H1 (cell line): ENCODE data around the gene CAMTA1. TPM values are rescaled to one million over a fixed set of nuclear protein-coding genes. Genes with fewer than 3 reads are reported as not detected.

Experiments
- CTCF ChIA-PET: fragments of 300-600 bp; sonication (Branson Sonifier 250); formaldehyde crosslinking; loops from one replicate; lab custom pipeline; 2021; ENCODE audit not compliant: partially characterized antibody; lab: Charles Lee
- POLR2A ChIA-PET: fragments of 300-600 bp; sonication (Branson Sonifier 250); formaldehyde crosslinking; loops from one replicate; lab custom pipeline; 2021; ENCODE audit warnings: inconsistent platforms; ENCODE audit not compliant: partially characterized antibody; lab: Charles Lee
- DNase-seq, 2 experiments: peaks; one replicate each; pipeline versions ENCODE4 v3.0.0 to v3.0.0-alpha.2; 2010 to 2022; ENCODE audit warnings: low spot score in 2 of 2, low read depth in 1 of 2, mixed read lengths in 1 of 2
- FAIRE-seq: peaks from 2 replicates; lab custom pipeline; 2011; peaks lifted over from hg19 to GRCh38; lab: Jason Lieb, UNC
- H2AFZ ChIP-seq: 2 replicates; pipeline ENCODE4 v1.8.1; 2012; ENCODE audit warnings: low read length, inconsistent platforms
- H2AK5ac ChIP-seq: 2 replicates; pipeline ENCODE4 v1.6.1; 2013; ENCODE audit warnings: low read depth, low read length
- H2BK120ac ChIP-seq: replicated peaks from 2 replicates; pipeline ENCODE3; 2013; ENCODE audit warnings: low read depth, low read length, inconsistent platforms
- H2BK12ac ChIP-seq: 2 replicates; pipeline ENCODE4 v1.6.1; 2013; ENCODE audit warnings: low read depth, low read length
- H2BK15ac ChIP-seq: 2 replicates; pipeline ENCODE4 v1.6.1; 2013; ENCODE audit warnings: low read length
- H2BK20ac ChIP-seq: 2 replicates; pipeline ENCODE4 v1.6.1; 2013; ENCODE audit warnings: low read length
- H2BK5ac ChIP-seq: 2 replicates; pipeline ENCODE4 v1.6.1; 2013; ENCODE audit warnings: low read depth, low read length
- H3K14ac ChIP-seq: 2 replicates; pipeline ENCODE4 v1.6.1; 2013; ENCODE audit warnings: inconsistent platforms; ENCODE audit not compliant: insufficient read length
- H3K18ac ChIP-seq: 2 replicates; pipeline ENCODE4 v1.6.1; 2013; ENCODE audit warnings: low read length; ENCODE audit errors: extremely low read depth
- H3K23ac ChIP-seq: 2 replicates; pipeline ENCODE4 v1.6.1; 2013; ENCODE audit warnings: inconsistent platforms; ENCODE audit not compliant: insufficient read length
- H3K23me2 ChIP-seq: 2 replicates; pipeline ENCODE4 v1.6.1; 2013; ENCODE audit warnings: low read depth, low read length
- H3K27ac ChIP-seq: 2 replicates; pipeline ENCODE4 v1.6.1; 2011; ENCODE audit warnings: low read depth, low read length, inconsistent platforms
- H3K27me3 ChIP-seq, 4 experiments: replicated peaks in 1 of 4; 1 replicate in 1 of 4; 2 replicates in 3 of 4; pipeline versions ENCODE4 v1.6.1 to v1.8.1; 2011 to 2013; ENCODE audit warnings: low read length in 3 of 4, mild to moderate bottlenecking in 3 of 4, inconsistent platforms in 2 of 4, mixed read lengths in 2 of 4, moderate library complexity in 1 of 4; ENCODE audit not compliant: control insufficient read depth in 3 of 4, insufficient read depth in 3 of 4; ENCODE audit errors: extremely low read depth in 1 of 4
- H3K36me3 ChIP-seq, 4 experiments: 2 replicates each; pipeline versions ENCODE4 v1.6.1 to v1.8.1; 2011 to 2013; ENCODE audit warnings: mild to moderate bottlenecking in 4 of 4, low read length in 3 of 4, moderate library complexity in 2 of 4, control low read depth in 1 of 4, inconsistent platforms in 1 of 4; ENCODE audit not compliant: insufficient read depth in 4 of 4, control insufficient read depth in 2 of 4
- H3K4ac ChIP-seq: replicated peaks from 2 replicates; pipeline ENCODE3; 2013; ENCODE audit warnings: low read length, low read depth, mixed read lengths, inconsistent platforms; ENCODE audit not compliant: insufficient read length
- H3K4me1 ChIP-seq, 4 experiments: replicated peaks in 1 of 4; 1 replicate in 1 of 4; 2 replicates in 3 of 4; pipeline versions ENCODE4 v1.6.1 to v1.8.1; 2011 to 2013; ENCODE audit warnings: low read length in 3 of 4, inconsistent platforms in 2 of 4, mixed read lengths in 1 of 4; ENCODE audit not compliant: insufficient read depth in 4 of 4, control insufficient read depth in 3 of 4
- H3K4me2 ChIP-seq, 2 experiments: 2 replicates each; pipeline versions ENCODE4 v1.6.1 to v1.8.1; 2011 to 2013; ENCODE audit warnings: low read depth in 2 of 2, low read length in 2 of 2, control low read depth in 1 of 2, inconsistent platforms in 1 of 2, mild to moderate bottlenecking in 1 of 2; ENCODE audit not compliant: insufficient read depth in 1 of 2
- H3K4me3 ChIP-seq, 4 experiments: fragments of 200-600, 300-600 bp in 1 of 4; sonication (generic), shearing (Covaris generic), sonication (Bioruptor Twin) in 1 of 4; 2 replicates each; pipeline versions ENCODE4 v1.5.1 to v1.8.1; 2011 to 2016; ENCODE audit warnings: low read length in 4 of 4, low read depth in 3 of 4, control low read depth in 2 of 4, inconsistent platforms in 2 of 4, mild to moderate bottlenecking in 2 of 4, mixed read lengths in 1 of 4, moderate library complexity in 1 of 4; ENCODE audit not compliant: insufficient read depth in 2 of 4; ENCODE audit errors: extremely low read depth in 1 of 4
- H3K56ac ChIP-seq: replicated peaks from 2 replicates; pipeline ENCODE3; 2013; ENCODE audit warnings: low read depth, mild to moderate bottlenecking, mixed read lengths, low read length, inconsistent platforms; ENCODE audit not compliant: insufficient read length
- H3K79me1 ChIP-seq: 2 replicates; pipeline ENCODE4 v1.6.1; 2013; ENCODE audit warnings: low read depth, low read length, control low read depth
- H3K79me2 ChIP-seq, 2 experiments: 2 replicates each; pipeline versions ENCODE4 v1.6.1 to v1.8.1; 2012 to 2013; ENCODE audit warnings: low read length in 2 of 2, mild to moderate bottlenecking in 2 of 2, inconsistent platforms in 1 of 2; ENCODE audit not compliant: insufficient read depth in 2 of 2, control insufficient read depth in 1 of 2
- H3K9ac ChIP-seq, 4 experiments: replicated peaks in 1 of 4; 1 replicate in 1 of 4; 2 replicates in 3 of 4; pipeline versions ENCODE4 v1.6.1 to v1.8.1; 2011 to 2013; ENCODE audit warnings: low read depth in 3 of 4, low read length in 3 of 4, control low read depth in 2 of 4, mild to moderate bottlenecking in 2 of 4, moderate library complexity in 2 of 4, inconsistent platforms in 1 of 4; ENCODE audit errors: extremely low read depth in 1 of 4
- H3K9me3 ChIP-seq, 2 experiments: 2 replicates each; pipeline versions ENCODE4 v1.6.1 to v1.8.1; 2012 to 2013; ENCODE audit warnings: mild to moderate bottlenecking in 2 of 2, moderate library complexity in 2 of 2, control low read depth in 1 of 2, inconsistent platforms in 1 of 2, low read depth in 1 of 2, low read length in 1 of 2, mixed read lengths in 1 of 2; ENCODE audit not compliant: insufficient read depth in 2 of 2
- H4K20me1 ChIP-seq, 2 experiments: replicated peaks in 1 of 2; 2 replicates each; pipeline versions ENCODE3 to v1.8.1; 2011 to 2013; ENCODE audit warnings: inconsistent platforms in 2 of 2, low read length in 2 of 2, mild to moderate bottlenecking in 1 of 2; ENCODE audit not compliant: insufficient read depth in 2 of 2, control insufficient read depth in 1 of 2
- H4K5ac ChIP-seq: 2 replicates; pipeline ENCODE4 v1.6.1; 2013; ENCODE audit warnings: low read length, low read depth, mixed read lengths, inconsistent platforms; ENCODE audit not compliant: insufficient read length
- H4K8ac ChIP-seq: 2 replicates; pipeline ENCODE4 v1.8.0; 2013; ENCODE audit warnings: mild to moderate bottlenecking, moderate library complexity, low read length, inconsistent platforms; ENCODE audit not compliant: insufficient read depth; ENCODE audit errors: extremely low read depth
- H4K91ac ChIP-seq: replicated peaks from 2 replicates; pipeline ENCODE3; 2013; ENCODE audit warnings: low read length, mixed read lengths, inconsistent platforms; ENCODE audit not compliant: insufficient read length
- BRCA1 ChIP-seq: IDR thresholded peaks from 2 replicates; pipeline ENCODE4 v1.6.1; 2012; ENCODE audit warnings: low read depth, low read length, improper control_type of control experiment
- CBX8 ChIP-seq: fragments of 300-800, 300-1000 bp; sonication (generic); IDR thresholded peaks from 2 replicates; pipeline ENCODE4 v1.7.1; 2016; ENCODE audit warnings: low read depth, low read length, borderline replicate concordance
- CEBPB ChIP-seq: IDR thresholded peaks from 2 replicates; pipeline ENCODE4 v1.6.1; 2012; ENCODE audit warnings: low read depth, low read length
- CHD2 ChIP-seq: IDR thresholded peaks from 2 replicates; pipeline ENCODE4 v1.6.1; 2012; ENCODE audit warnings: low read length, improper control_type of control experiment
- CREB1 ChIP-seq: IDR thresholded peaks from 2 replicates; pipeline ENCODE4 v1.6.1; 2012; ENCODE audit warnings: inconsistent platforms
- EGR1 ChIP-seq: IDR thresholded peaks from 2 replicates; pipeline ENCODE4 v1.6.1; 2011; ENCODE audit warnings: low read depth, low read length, borderline replicate concordance
- FOSL1 ChIP-seq: IDR thresholded peaks from 2 replicates; pipeline ENCODE4 v1.6.1; 2011; ENCODE audit warnings: mild to moderate bottlenecking, low read depth, low read length, moderate library complexity; ENCODE audit not compliant: insufficient read depth
- HDAC6 ChIP-seq: IDR thresholded peaks from one replicate; pipeline ENCODE4 v1.7.1; 2012; ENCODE audit warnings: low read depth, mild to moderate bottlenecking, inconsistent platforms, low read length, moderate library complexity
- SAP30 ChIP-seq: fragments of 300-600 bp; sonication (generic); IDR thresholded peaks from 2 replicates; pipeline ENCODE4 v1.7.1; 2012; ENCODE audit warnings: low read length, moderate library complexity, mild to moderate bottlenecking, inconsistent platforms; ENCODE audit not compliant: insufficient read depth, insufficient replicate concordance
- TCF12 ChIP-seq: IDR thresholded peaks from 2 replicates; pipeline ENCODE4 v1.6.1; 2011; ENCODE audit warnings: low read depth, mild to moderate bottlenecking, low read length
- TEAD4 ChIP-seq: IDR thresholded peaks from 2 replicates; pipeline ENCODE4 v1.6.1; 2012; ENCODE audit warnings: low read depth, low read length, inconsistent platforms, mixed read lengths
- ZNF274 ChIP-seq: IDR thresholded peaks from 2 replicates; pipeline ENCODE4 v1.7.0; 2012; ENCODE audit warnings: low read length, borderline replicate concordance; ENCODE audit errors: extremely low read depth
- WGBS, 2 experiments: shearing (Covaris generic) in 1 of 2; methylation state at CpG; one replicate each; pipeline versions ENCODE4 v1.1.6 to v1.1.7; 2013 to 2015; ENCODE audit warnings: low lambda C conversion rate in 2 of 2, mixed read lengths in 2 of 2, inconsistent platforms in 1 of 2, low coverage in 1 of 2, missing lambda C conversion rate in 1 of 2; ENCODE audit not compliant: insufficient replicate concordance in 2 of 2, insufficient coverage in 1 of 2, insufficient read length in 1 of 2; ENCODE audit errors: extremely low coverage in 1 of 2, missing lambda C conversion rate in 1 of 2; 5-methylcytosine and 5-hydroxymethylcytosine counted together
- polyA plus RNA-seq, 7 experiments: library from polyadenylated mRNA; depleted of rRNA in 3 of 7; stranded (reverse) in 5 of 7; unstranded in 2 of 7; fragments of >200 nt in 5 of 7; fragments of 200-250 nt in 2 of 7; gene quantifications; 1 replicate in 5 of 7; 2 replicates in 1 of 7; 4 replicates in 1 of 7; pipeline versions ENCODE4 v1.2.1 to v1.2.3, GENCODE V29; 2011 to 2013; ENCODE audit warnings: missing spikeins in 2 of 7, mixed read lengths in 2 of 7
- total RNA-seq: library from RNA; stranded (reverse); fragmentation: NEBNext Ultra II Directional; extraction: Animal tissue kit (Norgen Biotek cat#: 25700); gene quantifications from 2 replicates; pipeline ENCODE4 v1.2.1, GENCODE V29; 2021

Gene CAMTA1
- total and polyA plus RNA-seq, 2 of the 8 experiments (the other 6 are each of a cell fraction or from before 2014, with no cell fraction given), result 65.0 to 119 TPM

DNA sequence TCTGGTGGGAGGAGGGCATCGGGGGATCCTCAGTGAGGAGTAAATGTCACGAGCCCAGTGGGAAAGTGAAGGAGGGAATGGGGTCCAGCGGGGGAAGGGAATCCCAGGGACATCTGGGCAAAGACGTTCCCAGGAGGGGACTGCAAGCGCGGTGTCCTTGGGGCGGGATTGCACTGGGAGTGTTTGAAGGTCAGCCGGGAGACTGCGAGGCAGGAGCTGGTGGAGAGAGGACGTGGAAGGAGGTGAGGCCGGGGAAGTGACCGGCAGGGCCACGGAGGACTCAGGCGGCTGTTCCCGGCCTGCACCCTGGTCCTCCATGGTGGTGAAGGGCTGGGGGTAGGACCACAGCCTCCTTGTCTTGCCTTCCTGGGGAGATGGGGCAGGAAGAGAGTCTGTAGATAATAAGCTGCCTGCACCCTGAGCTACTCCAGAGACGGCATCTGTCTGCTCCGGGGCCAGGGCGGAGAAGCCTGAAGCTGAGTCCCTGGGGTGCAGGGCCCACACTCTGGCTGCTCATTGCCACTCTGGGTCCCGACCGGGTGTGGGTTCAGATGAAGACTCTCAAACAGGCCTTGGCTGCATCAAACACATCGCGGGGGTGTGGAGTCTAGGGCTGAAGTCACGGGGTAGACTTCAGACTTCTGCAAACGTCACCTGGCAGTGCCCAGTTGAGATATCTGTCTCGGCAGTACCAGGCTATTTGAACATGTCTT lies 264.8 kb downstream of the CAMTA1 start:
- FAIRE-seq, result no peak
- H3K27ac ChIP-seq, result no peak overlapping the region

More for the DNA sequence above, 264.8 kb downstream of the CAMTA1 start:
- Histone ChIP-seq H3K4ac (no peak overlapping the region), H3K79me2 (no peaks in the 10 kb centered on the region), H3K23ac (no peak overlapping the region), H4K91ac (no peak overlapping the region), H3K18ac (no peak overlapping the region), H2AK5ac (no peak overlapping the region), H4K8ac (0 out of 2 replicates have a peak overlapping the region, but pooled peaks have one; percentile 3), H3K4me3 (no peak overlapping the region), H3K9ac (no peak overlapping the region), H3K14ac (no peak overlapping the region), H2BK5ac (no peak overlapping the region), H3K79me1 (no peaks in the 10 kb centered on the region), H3K27me3 (no peaks in the 10 kb centered on the region), H2BK120ac (no peak overlapping the region), H3K4me1 (no peaks in the 10 kb centered on the region; a peak in 1 of 7 replicates), H3K36me3 (no peaks in the 10 kb centered on the region), H2AFZ (no peak overlapping the region), H4K20me1 (no peaks in the 10 kb centered on the region), H2BK12ac (no peak overlapping the region), H3K56ac (no peak overlapping the region), H3K4me2 (no peak overlapping the region), H3K9me3 (no peaks in the 10 kb centered on the region), H2BK15ac (no peak overlapping the region), H3K23me2 (no peaks in the 10 kb centered on the region), H2BK20ac (no peak overlapping the region), H4K5ac (no peak overlapping the region)
- ChIA-PET POLR2A (interaction anchor here (1.7 kb wide), 1 partner anchor 9 kb away, joined by 6 read pairs; no protein-coding TSS in a partner anchor), CTCF (interaction anchor here (1.0 to 11.3 kb wide), 5 partner anchors 13 to 614 kb away, joined by 3 to 107 read pairs (median 3); no protein-coding TSS in a partner anchor)
- WGBS, 2 experiments, result 85% methylated on average over 25 of the region's 25 CpGs; no CpG with 5 or more reads in 1 of the 2 experiments
- no peak for DNase-seq
- no peak for TF ChIP-seq TEAD4
- TF ChIP-seq CBX8, result no peak
- TF ChIP-seq TCF12, result no peak
- no peak for TF ChIP-seq BRCA1
- no peak for TF ChIP-seq FOSL1
- TF ChIP-seq HDAC6, result no peak
- TF ChIP-seq EGR1, result no peak
- no peak for TF ChIP-seq CREB1
- TF ChIP-seq SAP30, result no peak
- no peak for TF ChIP-seq ZNF274
- TF ChIP-seq CHD2, result no peak
- no peak for TF ChIP-seq CEBPB
